PC-3 (cell line): ENCODE data around the gene NTM. TPM values are rescaled to one million over a fixed set of nuclear protein-coding genes. Genes with fewer than 3 reads are reported as not detected.
A peak's percentile ranks its signal among the peaks of the same experiment; 100 is the strongest.
"Not testable (repeated sequence)": the region's sequence is repeated elsewhere in the genome, so short reads cannot be mapped to it uniquely, and the experiment has no call there.

ENCODE experiments used
- ATAC-seq: fragments of 200-7000 bp; cut with Tn5 transposase; 2 replicates; pipeline ENCODE4 v1.9.1; 2020; ENCODE audit warnings: mild to moderate bottlenecking, moderate library complexity
- BruUV-seq: library from RNA; stranded (reverse); fragments of 400-500 nt; replicated peaks from 2 replicates; lab custom pipeline; 2021; lab: Mats Ljungman, UMichigan
- CTCF ChIA-PET: fragments of 300-600 bp; sonication (Branson Sonifier 250); formaldehyde crosslinking; loops from one replicate; lab custom pipeline; 2022; ENCODE audit warnings: antibody characterized with exemption; lab: Charles Lee
- POLR2A ChIA-PET: fragments of 300-600 bp; sonication (Branson Sonifier 250); formaldehyde crosslinking; loops from one replicate; lab custom pipeline; 2022; ENCODE audit warnings: antibody characterized with exemption; ENCODE audit not compliant: unreplicated experiment; lab: Charles Lee
- DNase-seq: peaks from one replicate; pipeline ENCODE4 v3.0.0-alpha.2; 2015
- H2AFZ ChIP-seq: fragments of 300-600 bp; sonication (generic); 2 replicates; pipeline ENCODE4 v1.6.0; 2016; ENCODE audit warnings: antibody characterized with exemption, low read length
- H3F3A ChIP-seq: fragments of 300-600 bp; sonication (generic); one replicate; pipeline ENCODE4 v1.6.0; 2017; ENCODE audit warnings: antibody characterized with exemption, low read length, control low read depth, mild to moderate bottlenecking; ENCODE audit not compliant: unreplicated experiment
- H3K27ac ChIP-seq: fragments of 300-600 bp; sonication (generic); 2 replicates; pipeline ENCODE4 v1.5.1; 2016; ENCODE audit warnings: mild to moderate bottlenecking, low read length
- H3K27me3 ChIP-seq: fragments of 300-600 bp; sonication (generic); 2 replicates; pipeline ENCODE4 v1.6.1; 2016; ENCODE audit warnings: low read length, mixed read lengths
- H3K36me3 ChIP-seq: fragments of 300-600 bp; sonication (generic); 2 replicates; pipeline ENCODE4 v1.6.1; 2016; ENCODE audit warnings: low read depth, mixed run types, low read length, mixed read lengths
- H3K4me1 ChIP-seq: fragments of 300-600 bp; sonication (generic); 2 replicates; pipeline ENCODE4 v1.5.1; 2016; ENCODE audit warnings: low read length; ENCODE audit not compliant: insufficient read depth
- H3K4me2 ChIP-seq: fragments of 300-600 bp; sonication (generic); 2 replicates; pipeline ENCODE4 v1.6.0; 2016; ENCODE audit warnings: low read length
- H3K4me3 ChIP-seq: fragments of 300-600 bp; sonication (generic); 2 replicates; pipeline ENCODE4 v1.5.1; 2016; ENCODE audit warnings: mild to moderate bottlenecking, low read length, mixed read lengths
- H3K79me2 ChIP-seq: fragments of 300-600 bp; sonication (generic); 2 replicates; pipeline ENCODE4 v1.6.1; 2017; ENCODE audit warnings: low read length, mixed read lengths
- H3K9ac ChIP-seq: fragments of 300-600 bp; sonication (generic); 2 replicates; pipeline ENCODE4 v1.6.0; 2016; ENCODE audit warnings: mild to moderate bottlenecking, low read length
- H3K9me2 ChIP-seq: fragments of 300-600 bp; sonication (generic); replicated peaks from 2 replicates; pipeline ENCODE4 v1.6.1; 2016; ENCODE audit warnings: mixed run types, low read length, mixed read lengths
- H3K9me3 ChIP-seq: fragments of 300-600 bp; sonication (generic); 2 replicates; pipeline ENCODE4 v1.6.1; 2016; ENCODE audit warnings: low read length, mixed read lengths
- H4K20me1 ChIP-seq: fragments of 300-600 bp; sonication (generic); 2 replicates; pipeline ENCODE4 v1.6.1; 2016; ENCODE audit warnings: low read length, mixed read lengths
- CTCF ChIP-seq: fragments of 300-600 bp; sonication (generic); conservative IDR thresholded peaks from 2 replicates; pipeline ENCODE4 v1.5.1; 2017; ENCODE audit warnings: antibody characterized with exemption, low read depth, mild to moderate bottlenecking, low read length
- EZH2 ChIP-seq: fragments of 300-600 bp; sonication (generic); IDR thresholded peaks from one replicate; pipeline ENCODE4 v1.6.1; 2017; ENCODE audit warnings: antibody characterized with exemption, mild to moderate bottlenecking, low read length; ENCODE audit not compliant: unreplicated experiment
- EZH2phosphoT487 ChIP-seq: fragments of 300-600 bp; sonication (generic); IDR thresholded peaks from 2 replicates; pipeline ENCODE4 v1.6.1; 2018; ENCODE audit warnings: mild to moderate bottlenecking, antibody characterized with exemption, low read length, borderline replicate concordance
- intact Hi-C: fragments of 100-400 bp; cut with micrococcal nuclease; formaldehyde crosslinking; loops from 2 replicates; pipeline ENCODE4 v1.9.0; 2023
- total RNA-seq: library from RNA; depleted of rRNA; stranded (reverse); fragments of >200 nt; gene quantifications from 2 replicates; pipeline ENCODE4 v1.2.3, GENCODE V29; 2014

NTM gene
- total RNA-seq, 1 experiment from 2014 or later, result not detected

DNA sequence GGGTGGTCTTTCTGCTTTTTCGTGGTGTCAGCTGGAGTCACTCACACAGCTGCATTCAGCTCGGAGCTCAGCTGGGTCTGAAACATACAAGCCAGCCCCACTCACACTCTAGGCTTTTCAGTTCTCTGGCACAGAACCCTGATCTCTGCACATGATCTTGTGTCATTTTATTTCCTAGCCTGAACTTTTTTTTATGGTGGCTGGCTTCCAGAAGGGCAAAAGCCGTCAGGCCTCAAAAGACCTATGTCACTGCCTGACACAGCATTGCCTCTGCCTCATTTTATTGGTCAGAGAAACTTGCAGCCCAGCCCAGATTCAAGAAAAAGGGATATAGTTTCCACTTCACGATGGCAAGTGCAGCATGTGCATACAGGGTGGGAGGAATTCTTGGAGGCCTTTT is 117.8 kb downstream of the NTM start:
- no peaks in the 10 kb centered on the region for H4K20me1 ChIP-seq
- peaks cover 27% of the 10 kb centered on the region; the same call in 1 of the 2 replicates for H3K27me3 ChIP-seq
- intact Hi-C loops, result no loop called here
- no peak overlapping the region for H3K9ac ChIP-seq
- no peak overlapping the region for H2AFZ ChIP-seq
- ChIA-PET CTCF (no interaction called here), POLR2A (no interaction called here)
- no peaks in the 10 kb centered on the region for H3K9me3 ChIP-seq
- no peaks in the 10 kb centered on the region for H3K36me3 ChIP-seq
- H3K4me2 ChIP-seq, result no peak overlapping the region
- no peaks in the 10 kb centered on the region for H3F3A ChIP-seq
- no peaks in the 10 kb centered on the region for H3K9me2 ChIP-seq
- no peaks in the 10 kb centered on the region for H3K79me2 ChIP-seq
- BruUV-seq, result no TSS peak
- no peak overlapping the region for H3K27ac ChIP-seq
- TF ChIP-seq EZH2, result no peak
- TF ChIP-seq EZH2phosphoT487, result no peak
- TF ChIP-seq CTCF, result no peak
- no peak overlapping the region for H3K4me3 ChIP-seq
- ATAC-seq, result no peak
- DNase-seq, result no peak
- H3K4me1 ChIP-seq, result no peaks in the 10 kb centered on the region

DNA sequence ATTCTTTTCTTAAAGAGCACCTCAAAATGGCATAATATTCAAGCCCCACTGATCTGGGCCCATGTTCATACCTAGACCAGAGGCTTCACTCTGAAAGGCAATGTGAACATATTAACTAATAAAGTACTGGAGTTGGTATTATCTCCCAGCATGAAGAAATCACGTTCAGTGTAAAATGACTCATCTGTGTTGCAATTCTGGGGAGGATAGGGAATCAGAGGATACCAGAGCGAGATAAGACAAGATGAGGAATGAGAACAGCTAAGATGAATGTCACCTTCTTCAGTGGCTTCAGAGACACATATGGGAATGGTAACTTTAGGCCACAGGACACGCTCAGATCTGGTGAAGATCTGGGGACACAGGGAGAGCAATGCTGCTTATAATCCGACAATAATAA is 121.1 kb downstream of the NTM start:
- no peak overlapping the region for H2AFZ ChIP-seq
- H3K79me2 ChIP-seq, result no peaks in the 10 kb centered on the region
- H3K36me3 ChIP-seq, result no peaks in the 10 kb centered on the region
- no peak overlapping the region for H3K27ac ChIP-seq
- DNase-seq (no peak), ATAC-seq (no peak)
- no peaks in the 10 kb centered on the region for H3K4me1 ChIP-seq
- CTCF ChIA-PET, result no interaction called here
- intact Hi-C loops, result no loop called here
- TF ChIP-seq EZH2phosphoT487, result no peak
- TF ChIP-seq CTCF, result no peak
- no peak for TF ChIP-seq EZH2
- H3F3A ChIP-seq, result no peaks in the 10 kb centered on the region
- H3K9me3 ChIP-seq, result no peaks in the 10 kb centered on the region
- peaks cover 38% of the 10 kb centered on the region for H3K27me3 ChIP-seq
- H3K9me2 ChIP-seq, result no peaks in the 10 kb centered on the region
- H4K20me1 ChIP-seq, result no peaks in the 10 kb centered on the region
- POLR2A ChIA-PET, result no interaction called here
- no peak overlapping the region for H3K4me2 ChIP-seq
- H3K9ac ChIP-seq, result no peak overlapping the region
- BruUV-seq, result no TSS peak
- no peak overlapping the region for H3K4me3 ChIP-seq

DNA sequence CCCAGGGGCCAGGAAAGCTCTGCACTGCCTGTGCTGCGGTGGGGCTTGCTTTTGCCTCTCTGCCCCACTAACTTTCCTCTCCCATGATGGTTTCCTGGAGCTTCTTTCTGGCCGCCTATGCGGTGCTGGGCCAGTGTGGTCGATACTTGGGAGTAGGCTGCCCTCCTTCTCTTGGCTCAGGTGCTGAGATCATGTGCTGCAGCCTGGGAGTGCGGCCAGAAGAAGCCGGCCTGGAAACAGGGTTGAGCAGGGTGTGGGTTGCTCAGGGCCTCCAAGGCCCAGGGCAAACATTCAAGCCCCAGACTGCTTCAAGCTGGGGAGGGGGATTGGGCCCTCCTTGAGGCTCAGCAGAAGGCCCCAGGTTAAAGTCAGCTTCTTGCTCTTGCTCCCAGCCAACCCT is 125.0 kb downstream of the NTM start:
- Histone ChIP-seq H3K4me2 (no peak overlapping the region), H3K79me2 (no peaks in the 10 kb centered on the region), H2AFZ (no peak overlapping the region), H3K36me3 (no peaks in the 10 kb centered on the region), H3K9me3 (no peaks in the 10 kb centered on the region), H3K4me3 (no peak overlapping the region), H3K9me2 (no peaks in the 10 kb centered on the region), H3K27me3 (peaks cover 26% of the 10 kb centered on the region), H3F3A (no peaks in the 10 kb centered on the region), H4K20me1 (no peaks in the 10 kb centered on the region), H3K4me1 (no peaks in the 10 kb centered on the region), H3K27ac (no peak overlapping the region), H3K9ac (no peak overlapping the region)
- no TSS peak for BruUV-seq
- ChIA-PET POLR2A (no interaction called here), CTCF (interaction anchor here (0.6 kb wide), 1 partner anchor 29 kb away, joined by 3 read pairs; no protein-coding TSS in a partner anchor)
- ATAC-seq (no peak), DNase-seq (no peak)
- intact Hi-C loops, result no loop called here
- TF ChIP-seq CTCF (no peak), EZH2phosphoT487 (no peak)

DNA sequence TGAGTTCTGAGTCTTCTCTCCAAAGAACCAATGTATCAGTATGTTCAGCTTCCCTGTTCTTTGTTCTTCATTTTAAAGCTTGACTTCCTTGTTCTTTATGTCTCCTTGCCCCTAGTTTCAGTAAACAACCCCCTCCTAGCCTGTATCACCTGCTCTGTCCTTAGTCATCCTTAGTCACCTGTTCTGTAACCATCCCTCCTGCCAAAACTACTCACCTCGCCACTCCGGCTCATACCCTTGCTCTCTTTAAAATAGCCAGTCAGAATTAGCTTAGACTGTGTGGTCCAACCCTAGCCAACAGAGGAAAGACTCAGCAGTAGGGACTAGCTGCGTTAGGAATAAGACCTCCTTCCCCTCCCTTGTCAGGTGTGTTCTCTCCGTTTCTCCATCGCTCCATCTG is 127.3 kb downstream of the NTM start:
- H3K4me1 ChIP-seq, intact Hi-C loops, CTCF ChIA-PET, H3K4me2 ChIP-seq, H3K9me2 ChIP-seq, H3K79me2 ChIP-seq, H3K27ac ChIP-seq, H3F3A ChIP-seq, H2AFZ ChIP-seq, H3K36me3 ChIP-seq, H3K4me3 ChIP-seq, H4K20me1 ChIP-seq, ATAC-seq, BruUV-seq, H3K9ac ChIP-seq, H3K9me3 ChIP-seq, POLR2A ChIA-PET: not testable (repeated sequence)
- peak; percentile 54 for DNase-seq
- peaks cover 26% of the 10 kb centered on the region for H3K27me3 ChIP-seq
